ENCODE data around the gene NDFIP1.

NDFIP1 gene

DNA sequence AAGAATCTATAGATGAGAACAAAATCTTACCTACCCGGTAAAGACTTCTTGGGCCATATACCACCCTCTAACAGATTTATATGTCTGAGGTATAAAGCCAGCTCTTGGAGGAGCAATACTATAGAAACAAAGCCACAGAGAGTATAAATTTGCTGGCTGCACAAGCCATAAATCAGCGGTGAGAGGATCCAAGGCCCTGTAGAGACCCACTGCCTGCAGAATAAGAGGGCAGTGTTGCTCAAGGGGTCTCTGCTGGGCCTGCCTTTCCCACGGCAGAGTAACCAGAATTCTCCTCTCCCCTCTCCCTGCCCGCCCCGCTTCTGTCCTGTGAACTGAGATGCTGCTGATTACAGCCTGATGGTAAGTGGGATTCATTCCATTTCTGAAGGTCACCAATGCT, 89.2 kb downstream of the NDFIP1 start:
- in situ Hi-C loops (cut with MboI; ENCODE audit: low pct_unique_long_range_greater_than_20kb, low sequenced_read_pairs, unreplicated experiment): no loop called here
- TF ChIP-seq, protein P1, sequence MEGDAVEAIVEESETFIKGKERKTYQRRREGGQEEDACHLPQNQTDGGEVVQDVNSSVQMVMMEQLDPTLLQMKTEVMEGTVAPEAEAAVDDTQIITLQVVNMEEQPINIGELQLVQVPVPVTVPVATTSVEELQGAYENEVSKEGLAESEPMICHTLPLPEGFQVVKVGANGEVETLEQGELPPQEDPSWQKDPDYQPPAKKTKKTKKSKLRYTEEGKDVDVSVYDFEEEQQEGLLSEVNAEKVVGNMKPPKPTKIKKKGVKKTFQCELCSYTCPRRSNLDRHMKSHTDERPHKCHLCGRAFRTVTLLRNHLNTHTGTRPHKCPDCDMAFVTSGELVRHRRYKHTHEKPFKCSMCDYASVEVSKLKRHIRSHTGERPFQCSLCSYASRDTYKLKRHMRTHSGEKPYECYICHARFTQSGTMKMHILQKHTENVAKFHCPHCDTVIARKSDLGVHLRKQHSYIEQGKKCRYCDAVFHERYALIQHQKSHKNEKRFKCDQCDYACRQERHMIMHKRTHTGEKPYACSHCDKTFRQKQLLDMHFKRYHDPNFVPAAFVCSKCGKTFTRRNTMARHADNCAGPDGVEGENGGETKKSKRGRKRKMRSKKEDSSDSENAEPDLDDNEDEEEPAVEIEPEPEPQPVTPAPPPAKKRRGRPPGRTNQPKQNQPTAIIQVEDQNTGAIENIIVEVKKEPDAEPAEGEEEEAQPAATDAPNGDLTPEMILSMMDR (IDR thresholded peaks at IDR 0.05; ENCODE audit: extremely low read depth, insufficient read depth, missing control alignments): no peak
- DNase-seq (ENCODE audit: low spot score): no peak

DNA sequence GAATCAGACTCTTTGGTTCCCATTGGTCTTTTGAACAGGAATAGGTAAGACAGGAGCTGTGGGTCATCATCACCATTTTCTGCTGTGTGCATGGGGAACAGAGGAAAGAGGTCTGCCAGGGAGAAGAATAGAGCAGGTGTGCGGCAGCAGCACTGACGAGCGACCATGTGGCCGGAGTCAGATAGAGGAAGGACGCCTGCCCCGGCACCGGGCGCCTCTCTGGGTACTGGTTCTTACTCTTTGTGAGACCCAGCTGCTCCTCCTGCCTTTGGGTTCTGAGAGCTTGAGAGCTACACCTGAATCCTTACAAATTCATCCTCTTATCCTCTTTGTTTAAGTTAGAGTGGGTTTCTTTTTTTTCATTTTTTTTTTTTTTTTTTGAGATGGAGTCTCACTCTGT, 90.8 kb downstream of the NDFIP1 start:
- in situ Hi-C loops (cut with MboI; ENCODE audit: low pct_unique_long_range_greater_than_20kb, low sequenced_read_pairs, unreplicated experiment): no loop called here
- no peak for DNase-seq (ENCODE audit: low spot score)
- TF ChIP-seq, protein P1 (IDR thresholded peaks at IDR 0.05; ENCODE audit: extremely low read depth, insufficient read depth, missing control alignments): no peak

DNA sequence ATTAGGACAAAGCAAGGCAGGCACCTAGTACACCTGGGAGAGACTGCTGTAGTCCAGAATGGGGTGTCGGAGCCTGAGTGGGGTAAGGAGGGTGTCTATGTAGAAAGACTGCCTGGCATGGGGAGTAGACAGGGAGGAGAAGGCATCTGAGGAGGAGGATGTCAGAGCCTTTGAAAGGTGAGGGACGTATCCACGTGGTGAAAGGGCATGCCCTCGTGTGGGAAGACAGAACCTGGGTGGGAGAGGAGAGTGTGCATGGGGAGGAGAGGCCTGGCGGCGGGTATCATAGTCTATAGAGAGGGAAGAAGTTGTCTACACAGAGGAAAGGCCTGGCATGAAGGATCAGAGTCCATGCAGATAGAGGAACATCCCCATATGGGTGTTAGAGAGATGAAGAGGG, 91.8 kb downstream of the NDFIP1 start:
- no peak for DNase-seq (ENCODE audit: low spot score)
- in situ Hi-C loops (cut with MboI; ENCODE audit: low pct_unique_long_range_greater_than_20kb, low sequenced_read_pairs, unreplicated experiment): no loop called here
- TF ChIP-seq, protein P1 (IDR thresholded peaks at IDR 0.05; ENCODE audit: extremely low read depth, insufficient read depth, missing control alignments): no peak

DNA sequence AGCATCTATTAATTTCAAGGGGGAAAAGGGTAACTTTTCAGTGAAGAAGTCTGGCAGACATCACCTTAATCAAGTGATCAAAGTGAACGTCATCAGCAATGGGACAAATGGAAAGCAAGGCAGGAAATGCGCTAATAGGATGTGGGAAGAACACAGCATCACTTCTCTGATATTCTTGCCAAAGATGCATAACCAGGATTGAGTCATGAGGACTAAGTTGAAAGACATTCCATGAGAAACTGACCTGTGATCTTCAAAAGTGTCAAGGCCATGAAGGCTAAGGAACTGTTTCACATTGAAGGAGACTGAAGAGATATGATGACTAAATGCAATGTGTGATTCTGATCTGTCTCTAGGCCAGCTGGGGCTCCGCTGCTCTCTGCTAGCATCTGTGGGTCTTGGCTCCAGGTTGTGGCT, 92.9 kb downstream of the NDFIP1 start:
- TF ChIP-seq, protein P1 (IDR thresholded peaks at IDR 0.05; ENCODE audit: extremely low read depth, insufficient read depth, missing control alignments): no peak
- in situ Hi-C loops (cut with MboI; ENCODE audit: low pct_unique_long_range_greater_than_20kb, low sequenced_read_pairs, unreplicated experiment): no loop called here
- DNase-seq (ENCODE audit: low spot score): no peak

DNA sequence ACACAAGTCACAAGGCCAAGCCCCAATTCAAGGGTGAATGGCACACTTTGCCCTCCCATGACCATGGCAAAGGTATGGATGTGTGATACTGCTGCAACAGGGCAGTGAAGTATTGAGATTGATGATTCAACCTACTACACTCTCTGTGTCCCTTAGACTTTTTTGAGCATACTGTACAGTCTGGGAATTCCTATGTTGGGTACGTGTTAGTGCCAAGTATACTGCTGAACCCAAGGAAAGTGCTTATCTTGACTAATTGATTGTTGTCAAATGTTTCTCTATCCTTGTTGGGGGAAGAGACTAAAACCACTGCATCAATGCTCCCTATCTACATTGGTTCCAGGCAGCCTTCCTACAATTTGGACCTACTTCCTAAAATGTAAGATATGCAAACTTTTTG, 93.7 kb downstream of the NDFIP1 start:
- TF ChIP-seq, protein P1 (IDR thresholded peaks at IDR 0.05; ENCODE audit: extremely low read depth, insufficient read depth, missing control alignments): no peak
- in situ Hi-C loops (cut with MboI; ENCODE audit: low pct_unique_long_range_greater_than_20kb, low sequenced_read_pairs, unreplicated experiment): no loop called here

More for the DNA sequence above, 93.7 kb downstream of the NDFIP1 start:
- no peak for DNase-seq (ENCODE audit: low spot score)

All from GM13977 (cell line).